SW 1271 (cell line): ENCODE results near the gene TEX38.
"Not testable (repeated sequence)": the region's sequence is repeated elsewhere in the genome, so short reads cannot be mapped to it uniquely, and the experiment has no call there.

ENCODE experiments used
- DNase-seq, 2 experiments: peaks; one replicate each; lab custom pipeline; 2025; lab: John Stamatoyannopoulos, UW

Gene TEX38

GRCh38 chr1:46655848-46656247, 15.8 kb upstream of the TEX38 start:
- no peak for DNase-seq

GRCh38 chr1:46656643-46657042, 15.0 kb upstream of the TEX38 start:
- no peak for DNase-seq

- no peak for DNase-seq
Measured at GRCh38 chr1:46657775-46658174, 13.9 kb upstream of the TEX38 start.

GRCh38 chr1:46659307-46659870, 12.3 kb upstream of the TEX38 start:
- no peak for DNase-seq

- not testable (repeated sequence) for DNase-seq
Measured at GRCh38 chr1:46660116-46660515, 11.5 kb upstream of the TEX38 start.

- not testable (repeated sequence) for DNase-seq
Measured at GRCh38 chr1:46662919-46663318, 8.7 kb upstream of the TEX38 start.

- DNase-seq, result no peak
Measured at GRCh38 chr1:46665983-46666382, 5.7 kb upstream of the TEX38 start.

GRCh38 chr1:46667782-46668760, 3.6 kb upstream of the TEX38 start, which contains the start of gene ATPAF1:
ATPAF1 (minus strand) TSS chr1:46668364; CDS start chr1:46668322, 42 bp downstream.
- peak in 1 of 2 experiments; percentile 39 for DNase-seq

- no peak for DNase-seq
Measured at GRCh38 chr1:46670134-46670533, 1.5 kb upstream of the TEX38 start.

GRCh38 chr1:46672696-46673095, 1.0 kb downstream of the TEX38 start:
- no peak for DNase-seq

GRCh38 chr1:46673749-46674182, 2.1 kb downstream of the TEX38 start:
- no peak for DNase-seq

GRCh38 chr1:46675549-46676314, 4.1 kb downstream of the TEX38 start:
- no peak for DNase-seq

- DNase-seq, result no peak
Measured at GRCh38 chr1:46676531-46676930, 4.9 kb downstream of the TEX38 start.

- DNase-seq, result no peak
Measured at GRCh38 chr1:46677339-46677738, 5.7 kb downstream of the TEX38 start.

- no peak for DNase-seq
Measured at GRCh38 chr1:46679789-46680573, 8.3 kb downstream of the TEX38 start.

GRCh38 chr1:46681333-46682034, 9.8 kb downstream of the TEX38 start:
- DNase-seq, result no peak

- DNase-seq, result no peak
Measured at GRCh38 chr1:46682064-46682463, 10.4 kb downstream of the TEX38 start.

- DNase-seq, result no peak
Measured at GRCh38 chr1:46684670-46685069, 13.0 kb downstream of the TEX38 start.

- no peak for DNase-seq
Measured at GRCh38 chr1:46686255-46686654, 14.6 kb downstream of the TEX38 start.

- DNase-seq, result no peak
Measured at GRCh38 chr1:46687093-46687659, 15.5 kb downstream of the TEX38 start.
